ENCODE measurements around the gene RCC1. TPM values are rescaled to one million over a fixed set of nuclear protein-coding genes. Genes with fewer than 3 reads are reported as not detected.
"Not testable (repeated sequence)": the region's sequence is repeated elsewhere in the genome, so short reads cannot be mapped to it uniquely, and the experiment has no call there.

The RCC1 gene
- total RNA-seq, 2 experiments from 2014 or later, result 103 to 107 TPM

DNA sequence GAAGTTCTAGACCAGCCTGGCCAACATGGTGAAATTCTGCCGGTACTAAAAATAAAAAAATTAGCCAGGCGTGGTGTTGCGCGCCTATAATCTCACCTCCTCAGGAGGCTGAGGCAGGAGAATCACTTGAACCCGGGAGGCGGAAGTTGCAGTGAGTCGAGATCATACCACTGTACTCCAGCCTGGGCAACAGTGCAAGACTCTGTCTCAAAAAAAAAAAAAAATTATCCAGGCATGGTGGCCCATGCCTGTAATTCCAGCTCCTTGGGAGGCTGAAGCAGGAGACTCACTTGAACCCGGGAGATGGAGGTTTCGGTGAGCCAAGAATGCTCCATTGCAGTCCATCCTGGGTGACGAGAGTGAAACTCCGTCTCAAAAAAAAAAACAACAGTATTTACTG, 67.7 kb downstream of the RCC1 start:
- intact Hi-C loops (cut with DNase I, micrococcal nuclease), result no loop called here
- POLR2A ChIA-PET, result interaction anchor here (0.7 kb wide), 1 partner anchor 128 kb away, joined by 3 read pairs; no protein-coding TSS in a partner anchor
- peaks cover 21% of the 10 kb centered on the region for H3K36me3 Mint-ChIP-seq (ENCODE audit: low read depth)
- no peaks in the 10 kb centered on the region for H3K9me3 Mint-ChIP-seq (ENCODE audit: low read depth)
- no peaks in the 10 kb centered on the region for H3K27me3 Mint-ChIP-seq
- ATAC-seq (no peak), DNase-seq (no peak)
- H3K4me3 Mint-ChIP-seq, result no peak overlapping the region
- H3K4me1 Mint-ChIP-seq, result peaks cover 11% of the 10 kb centered on the region
- H3K27ac Mint-ChIP-seq, result no peak overlapping the region
- CTCF ChIA-PET, result no interaction called here

DNA sequence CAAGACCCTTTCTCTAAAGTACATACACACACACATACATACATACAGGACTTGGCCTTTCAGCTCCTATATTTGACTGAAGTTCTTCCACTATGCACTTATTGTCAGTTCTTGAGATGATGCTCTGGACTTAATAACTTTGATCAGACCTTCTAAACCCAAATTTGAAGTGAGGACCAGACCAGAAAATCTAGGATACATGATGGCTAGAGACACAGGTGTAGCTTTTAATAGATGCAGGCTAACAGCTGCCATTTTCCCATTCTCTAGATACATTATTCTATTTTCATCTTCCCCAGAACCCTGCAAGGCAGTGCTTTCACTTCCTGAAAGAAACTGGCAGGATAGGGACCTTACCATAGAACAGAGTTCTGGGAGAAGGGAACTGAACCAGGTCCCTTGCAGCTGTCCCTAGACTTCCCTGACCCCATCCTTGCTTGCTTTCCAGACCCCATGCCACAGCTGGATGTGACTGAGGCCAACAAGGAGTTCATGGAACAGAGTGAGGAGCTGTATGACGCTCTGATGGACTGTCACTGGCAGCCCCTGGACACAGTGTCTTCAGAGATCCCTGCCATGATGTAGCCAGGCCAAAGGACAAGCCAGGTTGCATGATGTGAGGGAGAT, 71.3 kb downstream of the RCC1 start:
- no peak for DNase-seq
- Mint-ChIP-seq H3K27me3 (no peaks in the 10 kb centered on the region), H3K36me3 (ENCODE audit: low read depth) (peaks cover 43% of the 10 kb centered on the region), H3K4me1 (peaks cover 28% of the 10 kb centered on the region), H3K4me3 (no peak overlapping the region), H3K9me3 (ENCODE audit: low read depth) (no peaks in the 10 kb centered on the region), H3K27ac (peak overlapping the region; percentile 80)
- ChIA-PET POLR2A (interaction anchor here (1.4 to 6.7 kb wide), 3 partner anchors 25 to 160 kb away, joined by 3 to 86 read pairs (median 75); partner anchors contain the start of genes RCC1, TRNAU1AP and YTHDF2), CTCF (interaction anchor here (0.9 to 1.5 kb wide), 3 partner anchors 13 to 217 kb away, joined by 3 to 5 read pairs (median 5); no protein-coding TSS in a partner anchor)
- intact Hi-C loops (cut with DNase I, micrococcal nuclease), result no loop called here
- no peak for ATAC-seq

DNA sequence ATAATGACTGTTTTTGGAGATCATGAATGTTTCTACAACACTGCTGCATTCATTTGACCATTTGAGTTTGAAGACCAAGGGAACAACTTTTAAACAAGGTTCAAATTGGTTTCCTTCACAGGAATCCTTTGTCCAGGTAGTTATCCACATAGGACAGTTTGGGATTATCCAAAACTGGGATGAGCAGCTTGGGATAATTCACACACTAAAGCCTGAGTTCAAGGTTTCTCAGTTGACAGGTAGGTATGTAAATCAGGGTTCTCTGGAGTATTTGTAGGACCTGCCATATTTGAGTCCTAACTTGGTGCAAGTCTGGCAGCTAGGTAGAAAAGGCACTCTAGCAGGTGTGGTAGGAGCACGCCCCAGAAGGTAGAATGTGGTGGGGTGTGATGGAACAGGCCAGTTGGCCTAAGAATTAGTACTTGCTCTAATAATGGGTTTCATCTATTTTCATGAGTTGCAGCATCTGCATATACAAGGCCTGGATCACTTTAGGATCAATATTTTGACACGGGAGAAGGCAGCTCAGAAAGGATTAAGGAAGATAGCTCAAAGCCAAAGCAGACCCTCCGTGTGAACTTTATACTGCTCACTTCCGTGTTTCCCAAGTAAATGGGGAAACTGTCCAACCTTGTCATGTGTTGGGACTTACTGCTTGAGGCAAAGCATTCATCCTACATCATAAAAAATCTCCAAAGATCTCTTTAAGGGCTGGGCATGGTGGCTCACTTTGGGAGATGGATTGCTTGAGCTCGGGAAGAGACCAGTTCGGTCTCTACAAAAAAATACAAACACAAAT, 72.1 kb downstream of the RCC1 start:
- Mint-ChIP-seq H3K4me3 (peak overlapping the region; percentile 89), H3K9me3 (ENCODE audit: low read depth) (no peaks in the 10 kb centered on the region), H3K27me3 (no peaks in the 10 kb centered on the region), H3K27ac (peak overlapping the region; percentile 80), H3K4me1 (peaks cover 30% of the 10 kb centered on the region), H3K36me3 (ENCODE audit: low read depth) (peaks cover 43% of the 10 kb centered on the region)
- ATAC-seq (no peak), DNase-seq (no peak)
- POLR2A ChIA-PET, result interaction anchor here (0.6 to 6.7 kb wide), 5 partner anchors 26 to 339 kb away, joined by 3 to 86 read pairs (median 75); partner anchors contain the start of genes RCC1, RNU11, TRNAU1AP and YTHDF2
- CTCF ChIA-PET, result interaction anchor here (0.7 to 1.5 kb wide), 4 partner anchors 12 to 218 kb away, joined by 3 to 5 read pairs (median 4); no protein-coding TSS in a partner anchor
- intact Hi-C loops (cut with DNase I, micrococcal nuclease), result no loop called here

DNA sequence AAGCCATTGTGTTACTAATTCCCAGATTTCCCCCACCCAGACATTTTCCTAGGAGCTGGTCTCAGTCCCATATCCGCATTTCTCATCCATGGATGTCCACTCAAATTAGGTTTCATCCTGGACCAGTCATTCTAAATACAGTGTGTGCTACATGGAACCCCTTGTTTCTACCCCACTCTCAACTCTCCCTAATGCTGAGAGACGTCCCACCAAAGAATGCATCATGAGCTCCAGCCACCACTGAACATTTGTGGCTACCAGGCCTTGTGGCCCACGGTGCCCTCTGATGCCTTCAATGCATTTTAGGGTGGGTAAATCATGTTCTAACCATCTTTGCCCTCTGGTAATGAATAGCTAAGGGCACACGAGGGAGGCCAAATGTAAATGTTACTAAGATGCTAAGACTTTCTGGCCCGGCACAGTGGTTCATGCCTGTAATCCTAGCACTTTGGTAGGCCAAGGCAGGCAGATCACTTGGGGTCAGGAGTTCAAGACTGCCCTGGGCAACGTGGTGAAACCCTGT, 72.9 kb downstream of the RCC1 start:
- intact Hi-C loops (cut with DNase I, micrococcal nuclease), result no loop called here
- ATAC-seq (no peak), DNase-seq (no peak)
- Mint-ChIP-seq H3K4me1 (peaks cover 33% of the 10 kb centered on the region), H3K4me3 (peak overlapping the region; percentile 89), H3K36me3 (ENCODE audit: low read depth) (peaks cover 43% of the 10 kb centered on the region), H3K9me3 (ENCODE audit: low read depth) (no peaks in the 10 kb centered on the region), H3K27ac (peak overlapping the region; percentile 72), H3K27me3 (no peaks in the 10 kb centered on the region)
- POLR2A ChIA-PET, result interaction anchor here (0.5 to 6.7 kb wide), 12 partner anchors 7 to 594 kb away, joined by 3 to 86 read pairs (median 4); partner anchors contain the start of genes RCC1, RNU11, TAF12 and TRNAU1AP
- CTCF ChIA-PET, result interaction anchor here (0.9 to 1.5 kb wide), 5 partner anchors 11 to 330 kb away, joined by 3 to 5 read pairs (median 3); no protein-coding TSS in a partner anchor

DNA sequence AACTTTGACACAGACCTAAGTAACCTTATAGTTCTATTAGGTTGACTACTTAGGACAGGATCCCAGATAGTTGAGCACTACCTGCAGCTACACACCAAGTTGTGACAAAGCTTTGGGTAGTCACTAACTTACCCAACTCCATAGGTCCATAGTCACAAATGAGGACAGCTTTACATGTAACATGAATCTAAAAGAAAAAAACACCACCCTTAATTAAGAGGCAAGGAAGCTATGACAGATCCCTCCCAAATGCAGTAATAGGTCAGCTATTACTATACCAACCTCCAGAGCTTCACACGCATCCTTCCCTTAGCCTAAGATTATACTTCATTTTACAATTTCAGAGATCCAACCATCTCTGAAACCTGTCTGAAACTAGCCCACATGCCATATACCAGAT, 73.6 kb downstream of the RCC1 start:
- H3K36me3 Mint-ChIP-seq (ENCODE audit: low read depth), result peaks cover 43% of the 10 kb centered on the region
- intact Hi-C loops (cut with DNase I, micrococcal nuclease), result no loop called here
- ChIA-PET POLR2A (interaction anchor here (0.6 to 6.7 kb wide), 12 partner anchors 8 to 594 kb away, joined by 3 to 86 read pairs (median 4); partner anchors contain the start of genes ATP5IF1, RCC1, RNU11 and TAF12), CTCF (interaction anchor here (0.8 to 1.3 kb wide), 3 partner anchors 24 to 331 kb away, joined by 3 read pairs; no protein-coding TSS in a partner anchor)
- DNase-seq (no peak), ATAC-seq (no peak)
- peak overlapping the region; percentile 95 for H3K27ac Mint-ChIP-seq
- H3K4me1 Mint-ChIP-seq, result peaks cover 33% of the 10 kb centered on the region
- peak overlapping the region; percentile 89 for H3K4me3 Mint-ChIP-seq
- H3K27me3 Mint-ChIP-seq, result no peaks in the 10 kb centered on the region
- H3K9me3 Mint-ChIP-seq (ENCODE audit: low read depth), result no peaks in the 10 kb centered on the region

DNA sequence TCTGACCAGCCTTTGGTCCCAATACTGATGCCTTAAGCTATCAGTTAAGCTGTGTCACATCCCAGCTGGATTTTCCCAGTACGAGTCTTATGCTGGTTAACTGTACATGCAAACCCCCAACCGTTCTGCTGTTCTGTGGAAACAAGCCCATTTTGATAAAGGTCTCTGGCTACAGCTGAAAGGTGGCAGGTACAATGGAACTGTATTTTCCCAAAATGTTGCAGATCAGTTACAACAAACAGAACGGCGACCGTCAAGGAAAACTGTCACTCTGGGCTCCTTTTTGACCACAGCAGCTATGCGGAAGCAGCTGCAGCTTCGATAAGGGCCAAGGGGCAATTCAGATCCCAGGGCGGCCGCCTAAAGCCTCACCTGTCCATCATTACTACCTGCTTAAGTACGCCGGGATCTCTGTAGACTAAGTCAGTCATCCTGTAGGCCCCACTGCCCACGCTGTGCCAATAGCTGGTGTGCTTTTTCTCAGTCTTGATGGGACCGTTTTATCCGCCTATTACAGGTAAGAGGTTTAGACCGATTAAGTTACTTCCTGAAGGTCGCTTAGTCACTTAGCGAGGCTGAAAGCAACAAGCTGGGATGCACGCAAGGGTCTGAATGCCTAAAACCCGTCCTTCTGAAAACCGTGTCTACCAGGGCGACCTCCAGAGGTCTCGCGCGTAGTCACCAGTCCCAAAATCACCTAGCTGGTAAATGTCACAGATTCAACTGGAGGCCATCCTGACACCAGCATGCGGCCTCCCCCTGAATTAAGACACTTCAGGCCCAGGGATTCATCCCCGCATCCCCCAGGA, 75.1 kb downstream of the RCC1 start:
- Mint-ChIP-seq H3K4me1 (peaks cover 33% of the 10 kb centered on the region), H3K9me3 (ENCODE audit: low read depth) (no peaks in the 10 kb centered on the region), H3K27me3 (no peaks in the 10 kb centered on the region), H3K27ac (peak overlapping the region; percentile 95), H3K4me3 (peak overlapping the region; percentile 89), H3K36me3 (ENCODE audit: low read depth) (peaks cover 43% of the 10 kb centered on the region)
- ChIA-PET CTCF (interaction anchor here (0.6 to 2.2 kb wide), 12 partner anchors 10 to 622 kb away, joined by 3 to 9 read pairs (median 4); partner anchors contain the start of genes RNU11, SRSF4 and YTHDF2), POLR2A (interaction anchor here (0.7 to 6.7 kb wide), 29 partner anchors 9 to 601 kb away, joined by 3 to 86 read pairs (median 5); partner anchors contain the start of genes ATP5IF1, EYA3, GMEB1 and MED18)
- intact Hi-C loops (cut with DNase I, micrococcal nuclease), result loop anchor here (1.0 to 5.0 kb wide), 17 partner anchors 28 to 1349 kb away; partner anchors contain the start of genes RNU11 (in 2 of the 2), TAF12 (in 2 of the 2), TRNAU1AP (in 2 of the 2) and YTHDF2 (in 2 of the 2)
- ATAC-seq (peak; percentile 49), DNase-seq (peak; percentile 74)

DNA sequence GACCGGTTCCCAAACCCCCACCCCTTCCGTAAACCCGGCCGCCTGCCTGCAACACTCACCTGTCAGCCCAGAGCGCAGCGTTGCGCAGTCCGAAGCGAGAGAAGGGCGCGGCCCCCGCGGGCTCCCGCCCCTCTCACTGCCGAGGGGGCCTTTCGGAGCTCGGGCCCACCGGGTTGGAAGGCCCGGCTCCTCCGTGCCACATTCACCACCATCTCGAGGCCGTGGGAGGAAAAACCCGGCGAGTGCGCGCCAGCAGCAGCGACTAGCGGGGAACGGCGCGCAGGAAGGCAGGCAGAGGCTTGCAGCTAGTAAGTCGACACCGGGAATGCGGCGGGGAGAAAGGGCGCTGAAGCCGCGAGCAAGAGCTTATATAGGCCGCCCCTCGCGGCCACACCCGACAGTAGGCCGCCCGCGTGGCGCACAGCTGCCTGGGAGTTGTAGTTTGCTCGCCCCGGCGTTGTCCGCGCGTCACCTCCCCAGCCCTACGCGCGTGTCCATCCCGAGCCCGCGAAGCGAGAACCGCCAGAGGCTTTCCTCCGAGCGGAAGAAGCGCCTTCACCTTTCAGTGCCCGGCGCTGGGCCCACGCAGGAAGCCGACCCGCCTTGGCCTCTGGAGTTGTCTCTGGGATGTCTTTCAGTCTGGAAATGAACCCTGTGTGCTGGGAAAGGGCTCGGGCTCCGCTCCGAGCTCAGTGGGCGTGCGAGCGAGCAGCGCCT, 75.8 kb downstream of the RCC1 start:
- H3K4me1 Mint-ChIP-seq, result peaks cover 33% of the 10 kb centered on the region
- POLR2A ChIA-PET, result interaction anchor here (0.6 to 6.7 kb wide), 37 partner anchors 9 to 600 kb away, joined by 3 to 86 read pairs (median 4); partner anchors contain the start of genes EYA3, GMEB1, MED18 and RAB42
- CTCF ChIA-PET, result interaction anchor here (0.6 to 2.2 kb wide), 15 partner anchors 9 to 621 kb away, joined by 3 to 9 read pairs (median 4); partner anchors contain the start of genes RNU11, SRSF4 and YTHDF2
- peaks cover 43% of the 10 kb centered on the region for H3K36me3 Mint-ChIP-seq (ENCODE audit: low read depth)
- peak; percentile 91 for ATAC-seq
- peak overlapping the region; percentile 89 for H3K4me3 Mint-ChIP-seq
- no peaks in the 10 kb centered on the region for H3K9me3 Mint-ChIP-seq (ENCODE audit: low read depth)
- no peaks in the 10 kb centered on the region for H3K27me3 Mint-ChIP-seq
- peak overlapping the region; percentile 95 for H3K27ac Mint-ChIP-seq
- peak; percentile 97 for DNase-seq
- intact Hi-C loops (cut with DNase I, micrococcal nuclease), result loop anchor here (1.0 to 5.0 kb wide), 19 partner anchors 28 to 1349 kb away; partner anchors contain the start of genes RNU11 (in 2 of the 2), TAF12 (in 2 of the 2), TRNAU1AP (in 2 of the 2) and YTHDF2 (in 2 of the 2)

DNA sequence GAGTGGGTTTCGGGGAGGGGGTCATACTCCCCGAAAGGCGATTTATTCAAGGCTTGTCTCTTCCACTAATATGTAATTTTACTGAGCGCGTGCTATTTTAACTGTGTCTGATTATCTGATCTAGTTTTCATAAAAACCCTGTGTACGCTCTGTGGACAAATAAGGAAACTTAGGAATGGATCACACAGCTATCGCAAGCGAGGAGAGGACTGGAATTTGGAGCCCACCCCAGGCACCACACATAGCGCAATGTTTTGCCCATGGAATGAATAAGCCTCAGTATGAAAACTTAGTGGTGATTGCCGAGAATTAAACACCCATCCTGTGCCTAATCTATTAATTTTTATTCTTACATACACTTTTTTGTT, 76.4 kb downstream of the RCC1 start:
- H3K27me3 Mint-ChIP-seq, result no peaks in the 10 kb centered on the region
- peak overlapping the region; percentile 89 for H3K4me3 Mint-ChIP-seq
- peak overlapping the region; percentile 95 for H3K27ac Mint-ChIP-seq
- peaks cover 31% of the 10 kb centered on the region for H3K4me1 Mint-ChIP-seq
- intact Hi-C loops (cut with DNase I, micrococcal nuclease), result loop anchor here (1.0 to 5.0 kb wide), 4 partner anchors 155 to 1350 kb away; partner anchors contain the start of genes PPP1R8 (in 1 of the 2), WDTC1 (in 1 of the 2) and YTHDF2 (in 1 of the 2)
- no peaks in the 10 kb centered on the region for H3K9me3 Mint-ChIP-seq (ENCODE audit: low read depth)
- ATAC-seq (peak; percentile 1), DNase-seq (peak; percentile 23)
- ChIA-PET CTCF (interaction anchor here (0.6 to 2.2 kb wide), 13 partner anchors 8 to 599 kb away, joined by 3 to 9 read pairs (median 4); partner anchors contain the start of genes RNU11 and SRSF4), POLR2A (interaction anchor here (0.6 to 6.7 kb wide), 32 partner anchors 8 to 599 kb away, joined by 3 to 86 read pairs (median 4); partner anchors contain the start of genes EYA3, GMEB1, MED18 and RCC1)
- H3K36me3 Mint-ChIP-seq (ENCODE audit: low read depth), result peaks cover 42% of the 10 kb centered on the region

DNA sequence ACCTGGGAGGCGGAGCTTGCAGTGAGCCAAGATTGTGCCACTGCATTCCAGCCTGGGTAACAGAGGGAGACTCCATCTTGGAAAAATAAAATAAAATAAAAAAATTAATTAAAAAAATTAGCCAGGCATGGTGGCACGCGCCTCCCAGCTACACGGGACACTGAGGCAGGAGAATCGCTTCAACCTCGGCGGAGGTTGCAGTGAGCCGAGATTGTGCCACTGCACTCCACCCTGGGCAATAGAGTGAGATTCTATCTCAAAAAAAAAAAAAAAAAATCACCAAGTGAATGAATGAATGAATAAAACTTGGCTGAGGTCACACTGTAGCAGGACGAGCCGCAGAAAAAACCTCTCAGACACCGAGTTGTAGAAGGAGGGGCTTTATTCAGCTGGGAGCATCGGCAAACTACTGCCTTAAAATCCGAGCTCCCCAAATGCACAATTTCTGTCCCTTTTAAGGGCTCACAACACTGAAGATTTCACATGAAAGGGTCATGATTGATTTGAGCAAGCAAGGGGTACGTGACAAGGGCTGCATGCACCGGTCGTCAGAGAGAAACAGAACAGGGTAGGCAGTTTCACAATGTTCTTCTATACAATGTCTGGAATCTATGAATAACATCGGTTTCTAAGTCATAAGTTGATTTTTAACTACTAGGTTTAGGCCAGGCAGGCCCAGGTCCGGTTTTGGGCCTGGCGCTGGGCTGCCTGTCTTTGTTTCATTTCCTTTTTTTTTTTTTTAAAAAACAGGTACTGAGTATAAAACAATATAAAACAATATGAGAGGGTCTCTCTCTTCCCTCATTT, 80.9 kb downstream of the RCC1 start:
- CTCF ChIA-PET; H3K4me1 Mint-ChIP-seq; H3K4me3 Mint-ChIP-seq; H3K36me3 Mint-ChIP-seq (ENCODE audit: low read depth); ATAC-seq; DNase-seq; intact Hi-C loops (cut with DNase I, micrococcal nuclease); H3K27ac Mint-ChIP-seq; H3K9me3 Mint-ChIP-seq (ENCODE audit: low read depth); H3K27me3 Mint-ChIP-seq: not testable (repeated sequence)
- POLR2A ChIA-PET, result interaction anchor here (1.3 kb wide), 1 partner anchor 29 kb away, joined by 6 read pairs; no protein-coding TSS in a partner anchor
